ENCODE measurements around the gene CCNB2. TPM values are rescaled to one million over a fixed set of nuclear protein-coding genes. Genes with fewer than 3 reads are reported as not detected.
A peak's percentile ranks its signal among the peaks of the same experiment; 100 is the strongest.
"Not testable (repeated sequence)": the region's sequence is repeated elsewhere in the genome, so short reads cannot be mapped to it uniquely, and the experiment has no call there.

CCNB2 gene
- total RNA-seq, 2 experiments from 2014 or later = 74.7 to 76.0 TPM

- H3K27ac Mint-ChIP-seq = no peak overlapping the region
- no peaks in the 10 kb centered on the region for H3K9me3 Mint-ChIP-seq
- no peak overlapping the region for H3K4me3 Mint-ChIP-seq
- no peaks in the 10 kb centered on the region for H3K27me3 Mint-ChIP-seq
- H3K36me3 Mint-ChIP-seq = peaks cover 29% of the 10 kb centered on the region
- ChIA-PET CTCF (no interaction called here), POLR2A (no interaction called here)
- DNase-seq = no peak
- intact Hi-C loops (cut with micrococcal nuclease) = no loop called here
- H3K4me1 Mint-ChIP-seq (ENCODE audit: low read depth) = no peaks in the 10 kb centered on the region
Measured at GRCh38 chr15:59111251-59111650, 6.3 kb downstream of the CCNB2 start.

DNA sequence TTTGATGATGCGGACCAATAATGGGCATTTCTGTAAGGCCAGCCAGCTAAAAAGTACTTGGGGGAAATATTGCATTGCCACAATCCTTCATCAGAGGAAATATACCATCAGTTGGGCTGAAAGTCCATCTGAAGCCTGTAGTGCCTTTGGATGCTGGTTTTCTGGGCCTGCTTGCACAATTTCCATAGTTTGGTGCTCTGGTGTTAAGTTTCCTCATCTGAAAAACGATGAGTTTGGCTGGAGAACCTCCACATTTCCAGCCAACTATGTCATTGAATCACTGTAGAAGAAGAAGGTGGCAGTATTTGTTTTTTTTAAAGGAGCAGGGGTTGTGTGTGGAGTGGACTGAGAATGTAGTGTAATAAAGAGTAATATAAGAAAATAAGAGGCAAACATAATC lies 10.1 kb downstream of the CCNB2 start:
- intact Hi-C loops (cut with micrococcal nuclease) = no loop called here
- H3K27ac Mint-ChIP-seq = no peak overlapping the region
- H3K36me3 Mint-ChIP-seq = peaks cover 42% of the 10 kb centered on the region
- no peak overlapping the region for H3K4me3 Mint-ChIP-seq
- H3K4me1 Mint-ChIP-seq (ENCODE audit: low read depth) = no peaks in the 10 kb centered on the region
- no peaks in the 10 kb centered on the region for H3K9me3 Mint-ChIP-seq
- POLR2A ChIA-PET = no interaction called here
- DNase-seq = no peak
- CTCF ChIA-PET = no interaction called here
- no peaks in the 10 kb centered on the region for H3K27me3 Mint-ChIP-seq

GRCh38 chr15:59116141-59116540 lies 11.2 kb downstream of the CCNB2 start:
- no peak for DNase-seq
- intact Hi-C loops (cut with micrococcal nuclease) = no loop called here
- ChIA-PET POLR2A (no interaction called here), CTCF (no interaction called here)
- Mint-ChIP-seq H3K9me3 (no peaks in the 10 kb centered on the region), H3K27me3 (no peaks in the 10 kb centered on the region), H3K27ac (no peak overlapping the region), H3K36me3 (peaks cover 45% of the 10 kb centered on the region), H3K4me1 (ENCODE audit: low read depth) (no peaks in the 10 kb centered on the region), H3K4me3 (no peak overlapping the region)

GRCh38 chr15:59116771-59117170 lies 11.8 kb downstream of the CCNB2 start:
- Mint-ChIP-seq H3K4me3 (no peak overlapping the region), H3K27me3 (no peaks in the 10 kb centered on the region), H3K4me1 (ENCODE audit: low read depth) (no peaks in the 10 kb centered on the region), H3K36me3 (peaks cover 45% of the 10 kb centered on the region), H3K27ac (no peak overlapping the region), H3K9me3 (no peaks in the 10 kb centered on the region)
- DNase-seq = no peak
- intact Hi-C loops (cut with micrococcal nuclease) = no loop called here
- CTCF ChIA-PET = interaction anchor here (1.6 kb wide), 1 partner anchor 376 kb away, joined by 3 read pairs; no protein-coding TSS in a partner anchor
- POLR2A ChIA-PET = no interaction called here

DNA sequence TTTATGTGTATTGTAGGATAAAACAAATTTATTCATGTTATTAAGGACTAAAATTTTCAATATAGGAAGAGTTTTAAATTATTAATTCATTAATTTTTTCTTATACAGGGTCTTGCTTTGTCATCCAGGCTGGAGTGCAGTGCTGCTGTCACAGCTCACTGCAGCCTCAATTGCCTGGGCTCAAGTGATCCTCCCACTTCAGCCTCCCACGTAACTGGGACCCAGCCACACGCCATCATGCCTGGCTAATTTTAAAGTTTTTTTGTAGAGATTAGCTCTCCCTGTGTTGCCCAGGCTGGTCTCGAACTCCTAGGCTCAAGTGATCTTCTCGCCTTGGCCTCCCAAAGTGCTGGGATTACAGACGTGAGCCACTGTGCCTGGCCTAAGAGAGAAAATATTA lies 14.7 kb downstream of the CCNB2 start:
- Mint-ChIP-seq H3K9me3 (no peaks in the 10 kb centered on the region), H3K4me1 (ENCODE audit: low read depth) (no peaks in the 10 kb centered on the region), H3K27ac (no peak overlapping the region), H3K4me3 (no peak overlapping the region), H3K36me3 (peaks cover 43% of the 10 kb centered on the region), H3K27me3 (no peaks in the 10 kb centered on the region)
- intact Hi-C loops (cut with micrococcal nuclease) = no loop called here
- CTCF ChIA-PET = no interaction called here
- POLR2A ChIA-PET = no interaction called here
- no peak for DNase-seq

DNA sequence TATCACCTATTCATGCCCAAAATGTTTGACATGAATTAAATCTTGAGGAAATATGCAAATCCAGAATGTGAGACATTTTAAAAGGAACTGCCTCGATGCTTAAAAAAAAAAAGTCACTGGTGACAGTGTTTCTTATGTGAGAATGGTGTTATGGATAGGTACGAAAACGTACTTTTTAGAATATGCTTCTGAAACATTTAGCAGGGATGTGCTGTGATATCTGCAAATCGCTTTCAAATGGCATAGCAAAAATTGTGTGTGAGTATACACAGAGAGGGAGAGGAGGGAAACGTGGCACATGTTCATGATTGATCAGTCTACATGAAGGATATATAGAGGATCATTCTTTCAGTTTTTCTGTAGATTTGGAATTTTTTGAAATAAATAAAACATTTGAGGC lies 16.0 kb downstream of the CCNB2 start:
- Mint-ChIP-seq H3K36me3 (peaks cover 41% of the 10 kb centered on the region), H3K27me3 (no peaks in the 10 kb centered on the region), H3K4me3 (no peak overlapping the region), H3K9me3 (no peaks in the 10 kb centered on the region), H3K27ac (no peak overlapping the region), H3K4me1 (ENCODE audit: low read depth) (no peaks in the 10 kb centered on the region)
- ChIA-PET CTCF (no interaction called here), POLR2A (no interaction called here)
- no peak for DNase-seq
- intact Hi-C loops (cut with micrococcal nuclease) = no loop called here

GRCh38 chr15:59124261-59124660 lies 19.3 kb downstream of the CCNB2 start:
- CTCF ChIA-PET = no interaction called here
- POLR2A ChIA-PET = no interaction called here

GRCh38 chr15:59125683-59126082 lies 20.7 kb downstream of the CCNB2 start:
- CTCF ChIA-PET = interaction anchor here (1.0 kb wide), 1 partner anchor 12 kb away, joined by 3 read pairs; no protein-coding TSS in a partner anchor
- H3K4me1 Mint-ChIP-seq (ENCODE audit: low read depth); H3K4me3 Mint-ChIP-seq; intact Hi-C loops (cut with micrococcal nuclease); H3K27me3 Mint-ChIP-seq; H3K27ac Mint-ChIP-seq; POLR2A ChIA-PET; DNase-seq: not testable (repeated sequence)
- Mint-ChIP-seq H3K9me3 (peaks cover 19% of the 10 kb centered on the region), H3K36me3 (peaks cover 50% of the 10 kb centered on the region)

More at GRCh38 chr15:59124261-59124660, 19.3 kb downstream of the CCNB2 start:
- no peak overlapping the region for H3K27ac Mint-ChIP-seq
- peaks cover 8% of the 10 kb centered on the region for H3K9me3 Mint-ChIP-seq
- intact Hi-C loops (cut with micrococcal nuclease) = no loop called here
- no peaks in the 10 kb centered on the region for H3K4me1 Mint-ChIP-seq (ENCODE audit: low read depth)
- H3K4me3 Mint-ChIP-seq = no peak overlapping the region
- DNase-seq = no peak
- peaks cover 40% of the 10 kb centered on the region for H3K36me3 Mint-ChIP-seq
- H3K27me3 Mint-ChIP-seq = no peaks in the 10 kb centered on the region

GRCh38 chr15:59127255-59127654 lies 22.3 kb downstream of the CCNB2 start:
- H3K4me1 Mint-ChIP-seq (ENCODE audit: low read depth); H3K4me3 Mint-ChIP-seq; H3K27ac Mint-ChIP-seq; POLR2A ChIA-PET; intact Hi-C loops (cut with micrococcal nuclease); H3K27me3 Mint-ChIP-seq; CTCF ChIA-PET; DNase-seq: not testable (repeated sequence)
- Mint-ChIP-seq H3K36me3 (peaks cover 57% of the 10 kb centered on the region), H3K9me3 (peaks cover 19% of the 10 kb centered on the region)

GRCh38 chr15:59131456-59131855 lies 26.5 kb downstream of the CCNB2 start:
- H3K9me3 Mint-ChIP-seq = peaks cover 19% of the 10 kb centered on the region
- no peaks in the 10 kb centered on the region for H3K27me3 Mint-ChIP-seq
- no peak for DNase-seq
- no peaks in the 10 kb centered on the region for H3K4me1 Mint-ChIP-seq (ENCODE audit: low read depth)
- CTCF ChIA-PET = interaction anchor here (1.2 kb wide), 1 partner anchor 397 kb away, joined by 3 read pairs; no protein-coding TSS in a partner anchor
- H3K27ac Mint-ChIP-seq = no peak overlapping the region
- POLR2A ChIA-PET = no interaction called here
- no peak overlapping the region for H3K4me3 Mint-ChIP-seq
- peaks cover 42% of the 10 kb centered on the region for H3K36me3 Mint-ChIP-seq
- intact Hi-C loops (cut with micrococcal nuclease) = no loop called here

DNA sequence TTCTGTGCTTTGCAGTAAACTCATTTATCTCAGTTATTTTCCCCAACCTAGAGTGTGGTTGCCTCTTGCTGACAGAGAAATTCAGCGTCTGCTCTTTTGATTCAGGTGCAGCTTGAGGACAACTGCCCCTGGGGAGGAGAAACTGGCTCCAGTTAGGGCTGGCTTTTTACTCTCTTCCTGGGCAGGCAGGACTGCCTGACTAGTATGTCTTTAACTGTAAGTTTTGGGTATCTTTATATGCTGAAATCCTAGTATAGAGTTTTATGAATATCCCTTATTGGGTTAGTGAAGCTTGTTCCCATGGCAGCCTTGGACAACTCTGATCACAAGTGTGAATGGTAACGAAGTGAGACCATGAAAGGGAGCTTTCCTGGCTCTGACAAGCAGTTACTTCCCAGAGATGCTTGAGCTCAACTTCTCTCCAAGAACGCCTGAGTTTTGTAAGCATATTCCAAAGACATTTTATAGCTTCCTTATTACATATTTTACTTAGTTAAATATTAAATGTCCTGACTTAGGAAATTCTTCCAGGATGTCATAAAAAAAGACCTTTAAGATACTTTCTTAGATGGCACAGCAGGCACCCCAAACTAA lies 27.1 kb downstream of the CCNB2 start:
- ChIA-PET POLR2A (no interaction called here), CTCF (interaction anchor here (1.2 kb wide), 1 partner anchor 397 kb away, joined by 3 read pairs; no protein-coding TSS in a partner anchor)
- Mint-ChIP-seq H3K4me3 (no peak overlapping the region), H3K9me3 (peaks cover 19% of the 10 kb centered on the region), H3K27me3 (no peaks in the 10 kb centered on the region), H3K36me3 (peaks cover 42% of the 10 kb centered on the region), H3K27ac (no peak overlapping the region), H3K4me1 (ENCODE audit: low read depth) (peaks cover under 1% of the 10 kb centered on the region)
- no peak for DNase-seq
- intact Hi-C loops (cut with micrococcal nuclease) = no loop called here

GRCh38 chr15:59133929-59134427 lies 29.0 kb downstream of the CCNB2 start:
- Mint-ChIP-seq H3K36me3 (peaks cover 27% of the 10 kb centered on the region), H3K4me1 (ENCODE audit: low read depth) (peaks cover 18% of the 10 kb centered on the region), H3K4me3 (no peak overlapping the region), H3K27me3 (no peaks in the 10 kb centered on the region), H3K27ac (no peak overlapping the region), H3K9me3 (peaks cover 13% of the 10 kb centered on the region)
- ChIA-PET POLR2A (no interaction called here), CTCF (no interaction called here)
- intact Hi-C loops (cut with micrococcal nuclease) = no loop called here
- no peak for DNase-seq

DNA sequence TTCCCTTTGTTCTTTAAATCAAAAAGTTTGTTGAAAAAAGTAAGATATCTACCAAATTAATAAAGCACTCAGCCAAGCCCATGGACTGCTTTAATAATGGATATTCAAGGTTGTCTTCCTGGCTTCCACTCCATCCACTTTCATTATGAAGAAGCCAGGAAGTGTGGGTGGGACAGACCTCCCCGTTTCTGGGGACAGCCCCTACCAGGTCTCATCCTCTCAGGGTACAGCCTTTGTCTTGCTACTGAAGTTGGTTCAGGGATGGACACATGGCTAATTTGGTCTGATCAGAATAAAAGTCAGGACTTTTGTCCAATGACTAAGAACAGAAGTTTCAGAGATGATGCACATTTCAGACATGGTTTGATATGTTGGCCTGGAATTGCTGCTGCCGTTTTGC lies 32.6 kb downstream of the CCNB2 start:
- POLR2A ChIA-PET = no interaction called here
- peak overlapping the region; percentile 9 for H3K27ac Mint-ChIP-seq
- no peak overlapping the region for H3K4me3 Mint-ChIP-seq
- intact Hi-C loops (cut with micrococcal nuclease) = no loop called here
- H3K4me1 Mint-ChIP-seq (ENCODE audit: low read depth) = peaks cover 24% of the 10 kb centered on the region
- peak; percentile 30 for DNase-seq
- no peaks in the 10 kb centered on the region for H3K9me3 Mint-ChIP-seq
- H3K27me3 Mint-ChIP-seq = no peaks in the 10 kb centered on the region
- peaks cover 2% of the 10 kb centered on the region for H3K36me3 Mint-ChIP-seq
- CTCF ChIA-PET = interaction anchor here (0.7 to 2.0 kb wide), 4 partner anchors 12 to 181 kb away, joined by 3 to 11 read pairs (median 6); no protein-coding TSS in a partner anchor

Data from activated CD4-positive, alpha-beta memory T cell treated with anti-CD3 and anti-CD28 coated beads for 36 hours (primary cell).